PC-9 (cell line): ENCODE results near the gene CYB5B.

Experiments
- EZH2 ChIP-seq: fragments of 200-600 bp; sonication (generic); IDR thresholded peaks from 2 replicates; pipeline ENCODE4 v1.8.0; 2017; ENCODE audit warnings: antibody characterized with exemption, low read depth
- TF ChIP-seq, protein P1 (sequence below): fragments of 200-600 bp; sonication (generic); conservative IDR thresholded peaks from 2 replicates; pipeline ENCODE4 v1.6.1; 2017; ENCODE audit warnings: mixed run types, antibody characterized with exemption, mild to moderate bottlenecking, moderate library complexity

DNA sequence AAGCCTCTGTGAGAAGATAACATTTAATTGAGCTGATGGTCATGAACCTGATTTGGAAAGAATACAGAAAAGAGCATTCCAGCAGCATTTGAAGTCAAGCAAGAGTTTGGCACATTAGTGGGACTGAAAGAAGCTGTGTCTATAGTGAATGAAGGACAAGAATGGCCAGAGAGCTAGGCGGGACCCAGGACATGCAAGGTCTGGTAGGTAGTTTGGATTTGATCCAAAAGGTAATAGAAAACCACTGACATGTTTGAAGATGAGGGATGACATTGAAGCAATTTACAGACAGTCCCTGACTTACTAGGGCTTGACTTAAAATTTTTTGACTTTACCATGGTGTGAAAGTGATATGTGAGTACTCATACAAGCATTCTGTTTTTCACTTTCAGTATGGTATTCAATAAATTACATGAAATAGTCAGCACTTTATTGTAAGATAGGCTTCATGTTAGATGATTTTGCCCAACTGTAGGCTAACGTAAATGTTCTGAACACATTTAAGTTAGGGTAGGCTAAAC, 7.6 kb downstream of the CYB5B start:
- TF ChIP-seq, protein P1, sequence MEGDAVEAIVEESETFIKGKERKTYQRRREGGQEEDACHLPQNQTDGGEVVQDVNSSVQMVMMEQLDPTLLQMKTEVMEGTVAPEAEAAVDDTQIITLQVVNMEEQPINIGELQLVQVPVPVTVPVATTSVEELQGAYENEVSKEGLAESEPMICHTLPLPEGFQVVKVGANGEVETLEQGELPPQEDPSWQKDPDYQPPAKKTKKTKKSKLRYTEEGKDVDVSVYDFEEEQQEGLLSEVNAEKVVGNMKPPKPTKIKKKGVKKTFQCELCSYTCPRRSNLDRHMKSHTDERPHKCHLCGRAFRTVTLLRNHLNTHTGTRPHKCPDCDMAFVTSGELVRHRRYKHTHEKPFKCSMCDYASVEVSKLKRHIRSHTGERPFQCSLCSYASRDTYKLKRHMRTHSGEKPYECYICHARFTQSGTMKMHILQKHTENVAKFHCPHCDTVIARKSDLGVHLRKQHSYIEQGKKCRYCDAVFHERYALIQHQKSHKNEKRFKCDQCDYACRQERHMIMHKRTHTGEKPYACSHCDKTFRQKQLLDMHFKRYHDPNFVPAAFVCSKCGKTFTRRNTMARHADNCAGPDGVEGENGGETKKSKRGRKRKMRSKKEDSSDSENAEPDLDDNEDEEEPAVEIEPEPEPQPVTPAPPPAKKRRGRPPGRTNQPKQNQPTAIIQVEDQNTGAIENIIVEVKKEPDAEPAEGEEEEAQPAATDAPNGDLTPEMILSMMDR: no peak
- TF ChIP-seq EZH2: no peak
